HG03196 (cell line): ENCODE data around the gene NECAB2.

Experiments
- ATAC-seq: cut with Tn5 transposase; IDR thresholded peaks from one replicate; pipeline ENCODE4 v1.9.1; 2021; ENCODE audit not compliant: unreplicated experiment

Gene NECAB2

DNA sequence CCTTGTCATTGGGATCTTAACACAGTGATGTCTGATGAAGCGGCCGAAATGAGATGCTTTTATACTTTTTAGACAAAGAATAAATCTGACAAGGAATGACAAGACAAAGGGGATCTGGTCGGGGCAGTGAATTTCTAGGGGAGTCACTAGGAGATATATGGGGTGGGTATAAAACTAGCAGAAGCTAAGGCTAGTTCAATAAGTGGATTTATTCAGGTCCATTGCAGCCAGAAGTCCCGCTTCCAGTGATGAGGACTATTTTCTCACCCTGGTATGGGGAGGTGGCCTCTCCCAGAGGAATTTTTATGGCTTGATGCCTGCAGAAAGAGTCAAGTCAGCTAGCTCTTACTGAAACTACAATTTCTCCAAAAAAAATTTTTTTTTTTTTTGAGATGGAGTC lies 50.7 kb downstream of the NECAB2 start:
- no peak for ATAC-seq

DNA sequence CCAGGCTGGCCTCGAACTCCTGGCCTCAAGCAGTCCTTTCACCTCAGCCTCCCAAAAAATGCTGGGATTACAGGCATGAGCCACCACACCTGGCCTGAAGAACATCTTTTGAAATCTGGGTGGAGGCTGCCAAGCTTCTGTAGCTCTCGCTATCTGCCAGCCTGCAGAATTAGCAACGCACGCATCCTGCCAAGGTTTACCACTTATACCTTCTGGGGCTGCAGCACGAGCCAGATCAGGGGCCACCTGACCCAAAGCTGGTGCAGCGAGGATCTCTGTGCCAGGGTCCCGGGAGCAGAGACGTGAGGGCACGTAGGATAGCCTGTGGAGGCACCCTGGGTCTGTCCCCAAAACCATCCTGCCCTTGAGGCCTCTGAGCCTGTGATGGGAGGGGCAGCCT lies 52.3 kb downstream of the NECAB2 start:
- ATAC-seq, result no peak

DNA sequence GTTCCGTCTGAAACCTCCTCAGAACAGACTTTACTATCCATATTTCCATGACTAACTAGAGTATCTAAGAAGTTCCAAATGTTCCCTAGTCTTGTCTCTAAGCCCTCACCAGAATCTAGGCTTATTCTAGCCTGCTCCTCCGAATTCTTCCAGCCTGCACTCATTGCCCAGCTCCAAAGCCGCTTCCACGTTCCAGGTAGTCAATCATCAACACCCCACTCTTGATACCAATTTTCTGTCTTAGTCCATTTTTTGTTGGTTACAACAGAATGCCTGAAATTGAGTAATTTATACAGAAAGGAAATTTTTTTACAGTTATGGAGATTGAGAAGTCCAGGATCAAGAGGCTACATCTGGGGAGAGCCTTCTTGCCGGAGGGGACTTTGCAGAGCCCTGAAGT lies 53.4 kb downstream of the NECAB2 start:
- ATAC-seq, result no peak

DNA sequence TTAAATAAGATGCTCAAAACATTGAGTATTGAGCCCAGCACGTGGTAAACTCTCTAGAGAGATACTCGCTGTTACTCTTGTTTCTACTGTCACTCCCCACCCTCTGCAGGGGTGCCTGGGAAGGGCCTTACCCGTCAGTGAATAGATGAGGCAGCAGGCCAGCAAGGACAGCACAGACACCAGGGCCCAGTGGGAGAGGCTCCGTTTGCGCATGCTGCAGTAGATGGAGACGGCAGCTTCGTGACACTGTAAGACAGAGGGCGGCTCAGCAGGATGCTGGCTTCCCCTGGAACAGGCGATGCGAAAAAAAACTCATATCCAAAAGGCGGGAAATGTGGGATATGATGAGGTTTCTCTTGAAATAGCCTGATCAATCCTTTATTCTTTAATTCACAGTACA lies 54.6 kb downstream of the NECAB2 start:
- no peak for ATAC-seq

DNA sequence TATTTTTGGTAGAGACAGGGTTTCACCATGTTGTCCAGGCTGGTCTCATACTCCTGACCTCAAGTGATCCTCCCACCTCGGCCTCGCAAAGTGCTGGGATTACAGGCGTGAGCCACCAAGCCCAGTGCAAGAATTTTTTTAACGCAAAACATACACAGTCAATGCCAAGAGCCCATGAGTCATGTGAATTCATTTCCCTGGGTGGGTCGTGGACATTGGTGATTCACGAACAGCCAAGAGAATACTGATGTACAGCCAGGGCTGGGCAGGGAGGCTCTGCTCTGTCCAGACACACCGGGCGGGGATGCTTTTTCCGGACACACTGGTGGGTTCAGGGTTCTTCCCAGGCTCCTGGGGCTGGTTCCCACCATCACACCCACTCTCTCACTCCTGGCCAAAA lies 56.8 kb downstream of the NECAB2 start:
- no peak for ATAC-seq

DNA sequence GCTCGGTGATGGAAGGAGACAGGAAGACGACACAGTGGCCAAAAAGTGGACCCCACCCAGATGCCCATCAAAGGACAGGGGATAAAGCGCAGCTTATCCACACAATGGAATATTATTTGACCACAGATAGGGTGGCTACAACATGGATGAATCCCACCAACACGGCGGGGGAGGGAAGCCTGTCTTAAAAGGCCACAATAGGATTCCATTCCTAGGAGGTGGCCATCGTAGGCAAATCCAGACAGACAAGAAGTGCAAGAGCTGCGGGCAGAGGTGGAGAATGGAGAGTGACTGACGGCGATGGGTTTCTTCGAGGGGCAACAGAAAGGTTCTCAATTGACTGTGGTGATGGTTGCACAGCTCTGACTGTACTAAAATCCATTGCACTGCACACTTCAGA lies 58.6 kb downstream of the NECAB2 start:
- no peak for ATAC-seq

DNA sequence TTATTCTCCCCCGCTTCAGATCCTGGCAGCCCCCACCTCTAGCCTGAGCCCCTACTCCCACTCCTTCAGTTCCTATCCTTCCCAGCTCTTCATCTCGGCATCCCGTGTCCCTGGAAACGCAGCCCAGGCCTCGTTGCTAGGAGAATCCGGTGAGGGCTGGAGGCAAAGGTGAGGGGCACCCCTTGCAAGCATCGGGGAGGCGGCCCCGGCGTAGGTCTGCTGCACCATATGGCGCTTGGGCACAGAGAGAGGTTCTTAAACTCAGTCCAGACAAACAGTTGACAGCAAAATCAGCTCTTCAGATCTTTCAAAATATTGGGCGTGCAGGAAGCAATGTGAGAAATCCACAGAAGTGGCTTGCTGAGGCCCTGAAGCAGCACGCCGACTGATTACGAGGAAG lies 59.6 kb downstream of the NECAB2 start:
- no peak for ATAC-seq

DNA sequence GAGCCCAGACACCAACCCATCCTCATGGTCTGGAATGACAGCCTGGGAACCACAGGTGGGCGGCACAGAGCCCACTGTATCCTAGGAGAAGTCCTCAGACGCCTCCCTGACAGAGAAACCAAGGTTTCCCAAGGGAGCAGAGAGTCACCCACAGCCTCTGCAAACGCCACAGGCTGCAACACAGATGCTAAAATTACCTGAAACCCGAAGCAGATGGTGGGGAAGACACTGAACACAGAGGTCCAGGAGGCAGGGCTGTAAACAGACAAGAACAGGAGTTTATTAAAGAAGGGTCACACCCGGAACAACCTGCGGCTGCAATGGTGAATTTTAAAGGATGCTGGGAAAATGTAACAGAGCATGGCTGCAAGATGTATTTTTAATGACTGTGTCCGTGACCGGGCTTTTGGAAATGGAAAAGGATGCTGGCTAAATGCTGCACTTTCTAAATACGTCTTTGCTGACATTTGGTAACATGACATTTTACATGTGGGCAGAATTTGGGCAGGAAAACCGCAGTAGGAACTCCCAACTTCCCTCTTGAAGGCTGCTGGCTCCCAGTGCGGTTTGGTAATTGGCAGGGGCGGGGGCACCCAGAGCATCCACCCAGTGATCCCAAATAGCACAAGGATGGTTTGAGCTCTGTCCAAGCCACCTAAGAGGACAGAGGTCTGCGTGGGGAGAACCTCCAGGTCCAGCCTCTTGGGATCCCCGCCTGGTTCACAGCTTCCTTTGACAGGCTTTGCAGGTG lies 61.4 kb downstream of the NECAB2 start:
- ATAC-seq, result no peak

DNA sequence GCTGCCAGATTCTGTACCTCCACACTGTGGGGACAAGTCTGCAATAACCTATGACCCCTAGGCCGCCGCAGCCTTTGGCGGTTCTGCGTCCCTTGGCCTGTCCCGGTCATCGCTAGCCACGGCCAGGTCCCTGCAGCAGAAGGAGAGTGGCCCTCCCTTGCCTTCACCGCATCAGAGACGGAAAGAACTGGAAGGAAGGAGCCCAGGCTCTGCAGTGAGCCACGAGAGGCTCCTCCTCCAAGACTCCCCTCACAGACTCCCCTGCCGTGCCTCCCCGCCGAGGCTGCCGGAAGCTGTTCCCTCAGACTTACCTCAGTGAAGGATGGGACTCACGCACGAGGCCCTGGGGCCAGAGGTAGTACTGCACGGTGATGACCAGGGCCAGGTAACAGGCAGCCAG lies 63.5 kb downstream of the NECAB2 start:
- no peak for ATAC-seq

DNA sequence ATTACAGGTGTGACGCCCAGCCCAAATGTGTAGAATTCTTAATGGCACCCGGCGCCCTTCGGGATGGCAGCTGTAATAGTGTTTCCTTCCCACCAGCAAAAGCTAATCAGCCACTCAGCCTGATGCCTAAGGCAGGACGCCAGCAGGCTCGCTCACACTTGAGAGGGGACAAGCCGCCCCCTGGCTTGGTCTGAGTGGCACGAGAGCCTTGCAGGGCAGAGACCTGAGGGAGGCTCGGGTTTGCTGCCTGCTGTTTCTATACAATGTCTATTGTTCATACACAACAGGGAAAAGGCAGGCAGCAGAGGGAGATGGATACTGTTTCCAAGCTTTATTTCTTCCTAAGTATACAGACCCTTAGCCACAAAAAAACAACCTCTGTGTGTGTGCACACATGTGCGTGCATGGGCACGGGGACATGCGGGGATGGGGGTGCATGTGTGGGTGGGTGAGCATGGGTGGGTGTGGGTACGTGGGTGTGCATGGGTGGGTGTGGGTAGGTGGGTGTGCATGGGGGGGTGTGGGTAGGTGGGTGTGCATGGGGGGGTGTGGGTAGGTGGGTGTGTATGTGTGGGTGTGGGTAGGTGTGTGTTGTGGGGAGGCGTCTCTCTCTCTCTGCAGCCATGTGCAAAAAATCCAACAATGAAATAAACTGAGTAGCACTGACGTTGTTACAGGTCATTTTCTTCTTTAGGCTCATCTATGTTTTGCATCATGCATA lies 64.6 kb downstream of the NECAB2 start:
- no peak for ATAC-seq

DNA sequence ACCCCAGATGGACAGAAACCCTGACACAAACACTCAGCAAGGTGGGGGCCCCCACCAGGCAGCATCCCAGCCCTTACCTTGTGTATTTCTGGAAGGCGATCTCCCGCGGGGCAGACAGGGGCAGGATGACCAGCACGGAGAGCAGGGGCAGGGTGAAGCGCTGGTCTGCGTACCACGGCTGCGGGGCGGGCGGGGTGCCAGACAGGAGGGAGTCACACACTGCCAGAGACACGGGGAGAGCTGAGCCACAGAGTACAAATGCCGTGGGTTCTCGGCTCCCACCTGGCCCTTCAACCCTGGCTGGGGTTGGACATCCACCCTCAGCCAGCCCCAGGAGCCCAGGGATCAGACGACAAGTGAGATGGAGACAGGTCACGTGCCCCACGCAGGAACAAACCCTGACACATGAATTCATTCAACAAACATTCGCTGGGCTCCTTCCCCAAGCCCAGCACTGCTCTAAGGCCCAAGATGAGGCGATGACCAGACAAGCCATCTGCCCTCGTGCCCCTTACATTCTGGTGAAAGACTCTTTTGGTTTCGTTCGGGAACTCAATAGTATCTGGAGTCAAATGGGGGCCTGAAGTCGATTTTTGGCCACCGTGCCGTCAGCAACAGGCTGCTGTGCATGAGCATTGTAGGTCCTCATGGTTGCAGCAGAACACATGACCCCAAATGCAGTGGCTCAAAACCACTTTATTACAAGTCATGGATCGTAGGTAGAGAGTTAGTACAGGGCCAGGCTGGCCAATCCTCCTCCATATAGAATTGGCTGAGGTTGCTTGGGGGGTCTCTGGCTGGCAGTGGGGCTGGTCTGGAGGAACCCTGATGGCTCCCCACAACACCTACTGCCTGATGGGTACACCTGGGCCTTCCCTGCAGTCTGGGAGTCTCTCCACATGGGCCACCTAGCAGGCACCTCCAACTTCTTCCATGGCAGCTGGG lies 65.5 kb downstream of the NECAB2 start:
- no peak for ATAC-seq

DNA sequence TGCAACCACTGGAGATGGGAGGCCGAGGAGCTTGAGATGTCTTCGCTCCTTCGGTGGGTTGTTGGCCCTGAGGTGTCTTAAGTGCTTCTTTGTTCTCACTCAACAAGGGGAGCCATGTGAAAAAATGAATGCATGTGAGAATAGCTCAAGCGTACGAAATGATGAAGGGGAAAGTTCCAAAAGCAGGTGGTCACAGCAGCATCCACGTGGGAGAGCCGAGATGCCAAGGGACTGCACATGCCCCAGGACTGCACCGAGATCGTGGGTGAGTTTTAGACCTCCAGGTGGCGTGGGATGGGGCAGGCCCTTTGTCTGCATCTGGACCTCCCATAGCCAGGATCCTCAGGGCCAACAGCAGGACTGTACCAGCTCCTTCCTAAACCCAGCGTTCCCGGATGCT lies 66.5 kb downstream of the NECAB2 start:
- ATAC-seq, result no peak

DNA sequence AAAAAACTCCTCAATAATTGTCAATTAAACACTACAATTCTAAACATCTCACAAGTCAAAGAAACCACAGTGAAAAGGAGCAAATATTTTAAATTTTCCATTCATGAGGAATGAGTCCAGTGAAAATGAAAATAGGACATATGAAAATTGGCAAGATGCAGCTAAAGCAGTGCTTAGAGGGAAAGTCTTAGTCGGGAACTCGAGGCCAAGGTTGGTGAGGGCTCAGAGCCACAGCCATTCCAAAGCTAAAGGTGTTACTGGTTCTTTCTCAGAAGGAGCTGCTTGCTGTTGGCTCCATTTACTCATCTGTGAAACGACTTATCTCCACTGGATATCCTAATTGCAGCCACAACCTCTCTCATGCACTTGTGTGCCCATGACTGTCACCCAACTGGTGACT lies 68.1 kb downstream of the NECAB2 start:
- no peak for ATAC-seq

DNA sequence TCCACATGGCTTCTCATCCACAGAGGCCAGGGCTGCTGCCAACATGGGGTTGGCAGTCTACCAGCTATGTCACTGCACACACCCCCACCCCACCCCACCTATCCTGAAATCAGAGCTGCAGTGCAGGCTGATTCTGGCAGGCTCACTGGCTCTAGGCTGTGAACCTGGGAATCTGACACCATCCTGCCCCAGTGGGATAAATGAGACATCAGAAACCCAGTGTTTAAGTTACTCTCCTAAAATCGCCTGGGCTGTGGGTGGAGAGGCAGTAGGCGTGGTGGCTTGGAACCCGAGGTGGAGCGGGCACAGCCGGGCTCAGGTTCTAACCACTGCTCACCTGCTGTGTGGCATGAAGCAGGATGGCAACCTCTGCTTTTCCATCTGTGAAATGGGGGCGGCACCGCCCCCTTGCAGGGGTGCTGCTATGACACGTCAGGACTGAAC lies 69.0 kb downstream of the NECAB2 start:
- ATAC-seq, result no peak

DNA sequence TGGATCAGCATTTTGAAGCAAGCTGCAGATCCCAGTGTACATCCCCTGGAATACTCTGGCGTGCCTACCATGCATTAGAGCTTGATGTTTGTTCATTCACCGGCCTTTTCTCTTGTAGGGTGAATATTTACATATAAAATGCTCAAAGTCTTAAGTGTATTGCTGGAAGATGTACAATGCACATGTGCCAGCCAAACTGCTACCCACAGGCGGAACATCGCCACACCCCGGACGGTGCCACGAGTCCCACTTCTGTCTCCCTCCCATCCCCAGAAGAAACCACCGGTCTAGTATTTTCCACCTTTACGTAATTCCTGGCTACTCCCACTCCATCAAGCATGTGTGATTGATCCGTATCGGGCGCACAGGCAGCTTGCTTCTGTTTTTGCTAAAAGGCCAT lies 70.4 kb downstream of the NECAB2 start:
- no peak for ATAC-seq

DNA sequence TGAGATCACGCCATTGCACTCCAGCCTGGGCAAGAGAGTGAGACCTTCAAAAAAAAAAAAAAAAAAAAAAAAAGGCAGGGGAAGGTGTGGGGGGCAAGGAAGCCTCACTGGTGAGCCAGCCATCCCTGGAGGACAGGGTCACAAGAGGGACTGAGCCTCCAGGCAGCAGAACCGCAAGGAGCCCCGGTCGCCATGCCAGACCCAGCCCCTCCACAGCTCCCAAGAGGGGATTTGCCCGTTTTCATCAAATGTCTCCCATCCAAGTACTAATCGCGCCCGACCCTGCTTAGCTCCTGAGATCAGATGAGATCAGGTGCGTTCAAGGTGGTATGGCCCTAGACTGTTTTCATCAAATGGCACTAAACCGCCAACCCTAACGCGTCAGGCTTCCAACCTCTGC lies 71.7 kb downstream of the NECAB2 start:
- no peak for ATAC-seq

DNA sequence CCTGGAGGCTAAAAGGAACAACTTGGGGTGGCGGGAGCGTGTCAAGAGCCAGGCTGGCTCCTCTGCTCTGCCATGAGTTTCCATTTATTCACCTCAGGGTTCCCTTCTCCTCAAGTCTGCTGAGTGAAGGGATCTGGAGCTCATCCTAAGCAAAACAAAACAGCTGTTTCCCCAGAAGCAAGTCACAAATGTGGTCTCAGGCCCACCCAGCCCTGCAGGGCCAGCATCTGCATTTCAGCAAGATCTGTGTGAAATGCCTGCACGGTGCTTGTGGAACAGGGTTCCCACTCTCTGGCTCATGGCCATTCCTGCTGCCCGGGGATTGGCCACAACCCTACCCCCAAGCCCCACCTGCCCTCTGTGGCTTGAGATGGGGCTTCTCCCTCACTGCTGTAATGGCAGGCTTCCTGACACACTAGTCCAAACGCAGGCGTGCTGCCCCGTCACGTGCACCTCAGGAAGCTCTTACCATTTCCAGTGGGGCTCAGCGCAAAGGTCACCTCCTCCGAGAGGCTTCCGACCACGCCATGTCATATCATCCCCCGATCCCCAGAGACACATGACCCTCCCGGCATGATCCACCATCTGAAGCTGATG lies 72.3 kb downstream of the NECAB2 start:
- no peak for ATAC-seq

DNA sequence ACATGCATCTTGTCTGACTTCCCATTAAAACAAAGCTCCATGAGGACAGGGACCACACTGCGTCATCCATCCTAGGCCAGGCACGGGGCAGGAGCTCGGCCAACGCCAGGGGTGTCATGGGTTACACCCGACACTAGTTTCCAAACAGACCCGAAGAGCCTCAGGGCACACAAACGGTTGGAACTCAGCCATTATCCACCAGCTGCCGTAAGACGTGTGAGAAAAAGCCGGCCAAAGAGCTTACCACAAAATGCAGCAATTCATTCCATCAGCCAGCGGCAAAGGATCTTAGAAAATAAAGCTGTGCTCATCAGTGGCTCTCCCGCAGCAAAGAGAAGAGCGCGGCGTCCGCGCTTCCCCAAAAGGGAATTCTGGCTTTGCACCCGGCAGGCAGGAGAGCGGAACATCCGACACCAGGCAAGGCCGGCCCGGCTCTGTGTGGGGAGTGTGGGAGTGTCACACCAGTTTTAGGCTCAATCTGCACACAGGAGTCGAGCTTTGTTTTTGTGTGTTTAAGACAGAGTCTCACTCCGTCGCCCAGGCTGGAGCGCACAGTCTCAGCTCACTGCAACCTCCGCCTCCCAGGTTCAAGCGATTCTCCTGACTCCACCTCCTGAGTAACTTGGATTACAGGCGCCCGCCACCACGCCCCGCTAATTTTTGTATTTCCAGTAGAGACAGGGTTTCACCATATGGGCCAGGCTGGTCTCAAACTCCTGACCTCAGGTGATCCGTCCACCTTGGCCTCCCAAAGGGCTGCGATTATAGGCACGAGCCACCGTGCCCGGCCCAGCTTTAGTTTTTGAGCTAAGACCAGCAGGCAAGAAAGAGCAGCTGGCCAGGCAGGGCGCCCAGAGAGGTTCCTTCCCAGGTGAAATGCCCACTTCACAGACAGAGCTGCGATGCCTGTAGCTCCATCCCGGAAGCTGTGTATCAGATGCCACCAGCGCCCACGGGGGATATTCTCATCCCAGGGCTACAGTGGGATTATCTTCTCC lies 73.1 kb downstream of the NECAB2 start:
- no peak for ATAC-seq

DNA sequence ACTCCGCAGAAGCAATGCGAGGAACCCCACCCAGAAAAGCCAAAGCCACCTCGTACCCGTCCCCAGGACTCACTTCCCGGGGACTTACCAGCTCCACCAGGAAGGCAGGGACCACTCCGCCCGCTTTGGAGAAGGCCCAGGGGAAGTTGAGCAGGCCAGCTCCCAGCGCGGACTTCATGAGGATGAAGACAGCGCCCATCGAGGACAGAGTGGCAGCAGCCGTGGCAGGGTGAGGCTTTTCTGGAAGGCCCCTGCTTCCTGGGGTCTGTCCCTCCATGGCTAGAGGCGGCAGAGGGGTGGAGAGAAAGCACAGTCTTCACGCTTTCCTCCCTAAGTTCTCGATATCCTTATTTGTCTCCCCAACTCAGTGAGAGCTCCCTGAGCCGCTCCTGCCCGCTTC lies 73.8 kb downstream of the NECAB2 start:
- no peak for ATAC-seq

DNA sequence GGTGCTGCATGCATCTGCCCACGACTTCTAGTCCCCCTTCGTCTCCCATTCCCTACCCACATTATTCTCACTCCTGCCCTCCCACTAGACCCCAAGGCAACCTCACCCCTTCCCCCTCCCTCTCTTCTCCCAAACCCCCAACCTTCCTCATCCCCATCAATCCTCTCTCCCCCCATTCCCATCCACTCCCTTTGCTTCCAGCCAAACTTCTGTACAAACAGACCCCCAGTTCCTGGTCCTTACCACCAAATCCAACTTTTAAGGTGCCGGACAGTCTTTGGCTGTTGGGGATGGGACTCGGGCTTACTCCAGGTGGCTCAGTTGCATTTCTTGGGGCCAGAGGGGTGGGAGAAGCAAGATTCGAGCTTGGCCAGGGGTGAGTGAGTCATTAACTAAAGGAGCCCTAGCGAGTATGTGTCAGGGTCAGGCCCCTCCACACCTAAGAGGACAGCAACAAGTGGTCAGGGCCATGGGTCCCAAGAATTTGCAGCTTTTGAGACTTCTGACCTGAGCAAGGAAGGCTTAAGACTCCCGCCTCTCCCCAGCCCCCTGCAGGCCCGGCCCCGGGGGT lies 74.3 kb downstream of the NECAB2 start, which contains the start of gene SLC38A8:
Gene SLC38A8 (minus strand): TSS at position 488 of the 571 bp plus-strand sequence. CDS start 638 bp downstream, outside the sequence.
- ATAC-seq, result no peak
